Right atrium auricular region (tissue), 2 donors: ENCODE measurements around the gene GRIN3B. TPM values are rescaled to one million over a fixed set of nuclear protein-coding genes. Genes with fewer than 3 reads are reported as not detected.

Experiments used
- DNase-seq: peaks from one replicate; pipeline ENCODE4 v3.0.0-alpha.2; 2019; ENCODE audit warnings: low spot score
- H3K27ac ChIP-seq, 2 donors: fragments of 200-600 bp; sonication (generic); 1 replicate in 1 of 2; 2 replicates in 1 of 2; pipeline ENCODE4 v1.5.1; 2016 to 2019
- H3K27me3 ChIP-seq, 2 donors: fragments of 200-600 bp; sonication (generic); one replicate each; pipeline versions ENCODE4 v1.5.1 to v1.6.0; 2017 to 2019
- H3K36me3 ChIP-seq: fragments of 200-600 bp; sonication (generic); one replicate; pipeline ENCODE4 v1.5.1; 2016
- H3K4me1 ChIP-seq, 2 donors: fragments of 200-600 bp; sonication (generic); one replicate each; pipeline versions ENCODE4 v1.5.1 to v1.6.0; 2017 to 2019
- H3K4me3 ChIP-seq, 2 donors: fragments of 200-600 bp; sonication (generic); 1 replicate in 1 of 2; 2 replicates in 1 of 2; pipeline ENCODE4 v1.5.1; 2017 to 2019; ENCODE audit warnings: mild to moderate bottlenecking in 1 of 2, moderate library complexity in 1 of 2
- H3K9me3 ChIP-seq, 2 donors: fragments of 200-600 bp; sonication (generic); one replicate each; pipeline ENCODE4 v1.5.1; 2019
- total RNA-seq, 2 donors: library from RNA; depleted of rRNA; stranded (reverse); fragments of >200 nt; gene quantifications; one replicate each; pipeline ENCODE4 v1.1.0, GENCODE V29; 2016
- TF ChIP-seq, protein P1 (sequence below), 2 donors: fragments of 200-600 bp; sonication (generic); IDR thresholded peaks; one replicate each; pipeline ENCODE4 v1.5.1; 2019; ENCODE audit warnings: antibody characterized with exemption in 2 of 2

GRIN3B gene
- total RNA-seq, 2 donors from 2014 or later = 0.12 TPM; not detected in 1

DNA sequence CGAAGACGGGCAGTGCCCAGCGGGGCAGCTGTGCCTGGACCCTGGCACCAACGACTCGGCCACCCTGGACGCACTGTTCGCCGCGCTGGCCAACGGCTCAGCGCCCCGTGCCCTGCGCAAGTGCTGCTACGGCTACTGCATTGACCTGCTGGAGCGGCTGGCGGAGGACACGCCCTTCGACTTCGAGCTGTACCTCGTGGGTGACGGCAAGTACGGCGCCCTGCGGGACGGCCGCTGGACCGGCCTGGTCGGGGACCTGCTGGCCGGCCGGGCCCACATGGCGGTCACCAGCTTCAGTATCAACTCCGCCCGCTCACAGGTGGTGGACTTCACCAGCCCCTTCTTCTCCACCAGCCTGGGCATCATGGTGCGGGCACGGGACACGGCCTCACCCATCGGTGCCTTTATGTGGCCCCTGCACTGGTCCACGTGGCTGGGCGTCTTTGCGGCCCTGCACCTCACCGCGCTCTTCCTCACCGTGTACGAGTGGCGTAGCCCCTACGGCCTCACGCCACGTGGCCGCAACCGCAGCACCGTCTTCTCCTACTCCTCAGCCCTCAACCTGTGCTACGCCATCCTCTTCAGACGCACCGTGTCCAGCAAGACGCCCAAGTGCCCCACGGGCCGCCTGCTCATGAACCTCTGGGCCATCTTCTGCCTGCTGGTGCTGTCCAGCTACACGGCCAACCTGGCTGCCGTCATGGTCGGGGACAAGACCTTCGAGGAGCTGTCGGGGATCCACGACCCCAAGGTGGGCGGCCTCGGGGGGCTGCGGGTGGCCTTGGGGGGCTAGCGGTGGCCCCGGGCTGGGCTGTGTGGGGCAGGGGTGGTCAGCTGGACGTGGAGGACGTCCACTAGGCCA is 4.8 kb downstream of the GRIN3B start:
- no peak for DNase-seq
- H3K27me3 ChIP-seq = peaks cover 0 to 8% of the 10 kb centered on the region in 2 donors

DNA sequence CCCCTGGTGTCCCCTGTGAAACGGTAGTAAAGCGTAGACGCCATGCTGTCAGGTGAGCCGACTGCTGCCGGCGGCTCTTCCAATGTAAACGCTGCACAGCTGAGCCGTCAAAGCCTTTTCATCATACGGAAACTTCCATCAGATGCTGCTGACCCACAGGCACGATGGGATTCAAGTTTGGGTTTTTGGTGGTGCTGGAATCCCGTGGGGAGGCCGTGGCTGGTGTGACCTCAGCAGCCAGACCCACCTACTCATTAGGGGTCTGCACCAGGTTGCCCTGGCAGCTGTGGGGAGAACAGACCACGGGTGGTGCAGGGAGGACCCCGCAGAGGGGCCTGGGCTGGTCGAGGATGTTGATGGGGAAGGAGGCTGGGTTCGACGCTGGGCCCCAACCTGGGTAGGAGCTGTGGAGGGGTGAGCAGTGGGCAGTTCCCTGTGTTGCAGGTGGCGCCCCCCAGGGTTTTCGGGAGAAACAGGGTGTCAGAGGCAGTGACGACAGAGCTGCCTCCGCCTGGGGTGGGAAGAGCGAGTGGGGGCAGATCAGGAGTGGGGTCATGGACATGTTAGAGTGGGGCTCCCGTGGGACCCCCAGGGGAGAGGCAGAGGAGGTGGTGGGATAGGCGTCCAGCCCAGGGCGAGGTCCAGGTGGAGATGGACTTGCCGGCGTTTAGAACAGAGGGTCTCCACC is 6.6 kb downstream of the GRIN3B start:
- no peak overlapping the region for H3K4me3 ChIP-seq
- peaks cover 30% of the 10 kb centered on the region for H3K36me3 ChIP-seq
- no peaks in the 10 kb centered on the region for H3K27me3 ChIP-seq
- H3K9me3 ChIP-seq = no peaks in the 10 kb centered on the region
- H3K4me1 ChIP-seq = peaks cover 0 to under 1% of the 10 kb centered on the region in 2 donors
- H3K27ac ChIP-seq = no peak overlapping the region
- no peak for DNase-seq
- TF ChIP-seq, protein P1, sequence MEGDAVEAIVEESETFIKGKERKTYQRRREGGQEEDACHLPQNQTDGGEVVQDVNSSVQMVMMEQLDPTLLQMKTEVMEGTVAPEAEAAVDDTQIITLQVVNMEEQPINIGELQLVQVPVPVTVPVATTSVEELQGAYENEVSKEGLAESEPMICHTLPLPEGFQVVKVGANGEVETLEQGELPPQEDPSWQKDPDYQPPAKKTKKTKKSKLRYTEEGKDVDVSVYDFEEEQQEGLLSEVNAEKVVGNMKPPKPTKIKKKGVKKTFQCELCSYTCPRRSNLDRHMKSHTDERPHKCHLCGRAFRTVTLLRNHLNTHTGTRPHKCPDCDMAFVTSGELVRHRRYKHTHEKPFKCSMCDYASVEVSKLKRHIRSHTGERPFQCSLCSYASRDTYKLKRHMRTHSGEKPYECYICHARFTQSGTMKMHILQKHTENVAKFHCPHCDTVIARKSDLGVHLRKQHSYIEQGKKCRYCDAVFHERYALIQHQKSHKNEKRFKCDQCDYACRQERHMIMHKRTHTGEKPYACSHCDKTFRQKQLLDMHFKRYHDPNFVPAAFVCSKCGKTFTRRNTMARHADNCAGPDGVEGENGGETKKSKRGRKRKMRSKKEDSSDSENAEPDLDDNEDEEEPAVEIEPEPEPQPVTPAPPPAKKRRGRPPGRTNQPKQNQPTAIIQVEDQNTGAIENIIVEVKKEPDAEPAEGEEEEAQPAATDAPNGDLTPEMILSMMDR (IDR thresholded peaks at IDR 0.05) = no peak

More for the DNA sequence above, 4.8 kb downstream of the GRIN3B start:
- Histone ChIP-seq H3K27ac (no peak overlapping the region), H3K4me1 (peaks cover 0 to 17% of the 10 kb centered on the region in 2 donors), H3K4me3 (no peak overlapping the region), H3K36me3 (peaks cover 11% of the 10 kb centered on the region), H3K9me3 (no peaks in the 10 kb centered on the region)
- TF ChIP-seq, protein P1 (IDR thresholded peaks at IDR 0.05) = no peak

DNA sequence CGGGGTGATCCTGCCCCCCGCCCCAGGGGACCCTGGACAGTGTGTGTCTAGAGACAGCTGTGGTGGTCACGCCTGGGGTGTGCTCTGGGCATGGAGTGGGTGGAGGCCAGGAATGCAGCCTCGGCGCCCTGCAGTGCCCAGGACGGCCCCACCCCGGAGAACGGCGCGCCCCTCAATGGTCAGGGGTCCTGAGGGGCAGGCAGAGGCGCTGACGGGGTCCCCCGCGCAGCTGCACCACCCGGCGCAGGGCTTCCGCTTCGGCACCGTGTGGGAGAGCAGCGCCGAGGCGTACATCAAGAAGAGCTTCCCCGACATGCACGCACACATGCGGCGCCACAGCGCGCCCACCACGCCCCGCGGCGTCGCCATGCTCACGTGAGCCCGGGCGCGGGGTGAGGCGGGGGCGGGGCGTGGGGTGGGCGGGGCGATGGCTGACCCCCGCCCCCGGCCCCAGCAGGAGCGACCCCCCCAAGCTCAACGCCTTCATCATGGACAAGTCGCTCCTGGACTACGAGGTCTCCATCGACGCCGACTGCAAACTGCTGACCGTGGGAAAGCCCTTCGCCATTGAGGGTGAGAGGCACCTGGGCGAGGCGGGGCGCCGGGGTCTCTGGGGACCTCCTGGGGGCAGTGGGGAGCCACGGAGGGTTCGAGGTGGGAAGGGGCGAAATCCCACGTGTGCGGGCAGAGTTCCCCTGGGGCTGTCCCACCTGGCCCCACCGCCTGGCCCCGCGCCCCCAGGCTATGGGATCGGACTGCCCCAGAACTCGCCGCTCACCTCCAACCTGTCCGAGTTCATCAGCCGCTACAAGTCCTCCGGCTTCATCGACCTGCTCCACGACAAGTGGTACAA is 7.4 kb downstream of the GRIN3B start:
- TF ChIP-seq, protein P1 (IDR thresholded peaks at IDR 0.05) = no peak
- Histone ChIP-seq H3K36me3 (peaks cover 37% of the 10 kb centered on the region), H3K27ac (no peak overlapping the region), H3K27me3 (no peaks in the 10 kb centered on the region), H3K4me1 (no peaks in the 10 kb centered on the region), H3K9me3 (no peaks in the 10 kb centered on the region), H3K4me3 (no peak overlapping the region)
- DNase-seq = no peak

DNA sequence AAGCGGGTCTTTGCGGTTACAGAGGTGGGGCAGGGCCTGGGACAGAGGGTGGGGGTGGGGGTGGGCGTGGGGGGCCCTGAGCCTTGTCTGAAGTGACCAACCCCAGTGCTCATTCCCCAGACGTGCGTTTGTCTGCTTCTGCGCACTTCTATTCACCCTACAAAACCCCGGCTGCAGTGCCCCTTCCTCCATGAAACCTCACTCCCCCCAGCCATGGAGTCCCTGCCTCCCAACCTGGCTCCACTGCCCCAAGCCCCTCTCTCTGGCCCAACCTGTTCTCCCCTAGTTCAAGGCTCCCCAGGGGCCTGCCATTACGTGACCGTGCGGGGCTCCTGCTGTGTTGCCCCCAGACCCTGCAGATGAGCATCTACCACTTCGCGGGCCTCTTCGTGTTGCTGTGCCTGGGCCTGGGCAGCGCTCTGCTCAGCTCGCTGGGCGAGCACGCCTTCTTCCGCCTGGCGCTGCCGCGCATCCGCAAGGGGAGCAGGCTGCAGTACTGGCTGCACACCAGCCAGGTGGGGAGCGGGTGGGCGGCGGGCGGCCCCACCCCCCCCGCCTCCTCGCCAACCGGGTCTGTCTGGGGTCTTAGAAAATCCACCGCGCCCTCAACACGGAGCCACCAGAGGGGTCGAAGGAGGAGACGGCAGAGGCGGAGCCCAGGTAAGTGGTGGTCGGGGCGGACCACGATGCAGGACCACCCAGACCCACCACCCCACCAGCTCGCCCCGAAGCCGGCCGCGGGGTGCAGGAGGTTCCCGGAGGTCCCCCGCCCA is 8.2 kb downstream of the GRIN3B start:
- DNase-seq = no peak
- H3K36me3 ChIP-seq = peaks cover 46% of the 10 kb centered on the region
- no peaks in the 10 kb centered on the region for H3K27me3 ChIP-seq
- no peaks in the 10 kb centered on the region for H3K4me1 ChIP-seq
- H3K4me3 ChIP-seq = no peak overlapping the region
- no peak overlapping the region for H3K27ac ChIP-seq
- H3K9me3 ChIP-seq = no peaks in the 10 kb centered on the region
- TF ChIP-seq, protein P1 (IDR thresholded peaks at IDR 0.05) = no peak
